Panc1 (cell line): Measurements from ENCODE around the gene ZCCHC24.

Source experiments
- POLR2AphosphoS5 ChIP-seq: IDR thresholded peaks from 2 replicates; pipeline ENCODE4 v1.6.1; 2012; ENCODE audit warnings: mild to moderate bottlenecking, low read depth, low read length, moderate library complexity
- TF ChIP-seq, protein P1 (sequence below): fragments of 450-650 bp; IDR thresholded peaks from 2 replicates; pipeline ENCODE4 v1.5.1; 2017; ENCODE audit warnings: mild to moderate bottlenecking
- TF ChIP-seq, protein P2 (sequence below), 2 experiments: IDR thresholded peaks; 2 replicates each; pipeline ENCODE4 v1.6.1; 2011 to 2012; ENCODE audit warnings: low read depth in 2 of 2, control low read depth in 1 of 2, low read length in 1 of 2, mild to moderate bottlenecking in 1 of 2, moderate library complexity in 1 of 2; ENCODE audit not compliant: insufficient read depth in 1 of 2

GRCh38 chr10:79334573-79334972 is 110.9 kb downstream of the ZCCHC24 start:
- TF ChIP-seq, protein P1, sequence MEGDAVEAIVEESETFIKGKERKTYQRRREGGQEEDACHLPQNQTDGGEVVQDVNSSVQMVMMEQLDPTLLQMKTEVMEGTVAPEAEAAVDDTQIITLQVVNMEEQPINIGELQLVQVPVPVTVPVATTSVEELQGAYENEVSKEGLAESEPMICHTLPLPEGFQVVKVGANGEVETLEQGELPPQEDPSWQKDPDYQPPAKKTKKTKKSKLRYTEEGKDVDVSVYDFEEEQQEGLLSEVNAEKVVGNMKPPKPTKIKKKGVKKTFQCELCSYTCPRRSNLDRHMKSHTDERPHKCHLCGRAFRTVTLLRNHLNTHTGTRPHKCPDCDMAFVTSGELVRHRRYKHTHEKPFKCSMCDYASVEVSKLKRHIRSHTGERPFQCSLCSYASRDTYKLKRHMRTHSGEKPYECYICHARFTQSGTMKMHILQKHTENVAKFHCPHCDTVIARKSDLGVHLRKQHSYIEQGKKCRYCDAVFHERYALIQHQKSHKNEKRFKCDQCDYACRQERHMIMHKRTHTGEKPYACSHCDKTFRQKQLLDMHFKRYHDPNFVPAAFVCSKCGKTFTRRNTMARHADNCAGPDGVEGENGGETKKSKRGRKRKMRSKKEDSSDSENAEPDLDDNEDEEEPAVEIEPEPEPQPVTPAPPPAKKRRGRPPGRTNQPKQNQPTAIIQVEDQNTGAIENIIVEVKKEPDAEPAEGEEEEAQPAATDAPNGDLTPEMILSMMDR = no peak
- TF ChIP-seq, protein P2, sequence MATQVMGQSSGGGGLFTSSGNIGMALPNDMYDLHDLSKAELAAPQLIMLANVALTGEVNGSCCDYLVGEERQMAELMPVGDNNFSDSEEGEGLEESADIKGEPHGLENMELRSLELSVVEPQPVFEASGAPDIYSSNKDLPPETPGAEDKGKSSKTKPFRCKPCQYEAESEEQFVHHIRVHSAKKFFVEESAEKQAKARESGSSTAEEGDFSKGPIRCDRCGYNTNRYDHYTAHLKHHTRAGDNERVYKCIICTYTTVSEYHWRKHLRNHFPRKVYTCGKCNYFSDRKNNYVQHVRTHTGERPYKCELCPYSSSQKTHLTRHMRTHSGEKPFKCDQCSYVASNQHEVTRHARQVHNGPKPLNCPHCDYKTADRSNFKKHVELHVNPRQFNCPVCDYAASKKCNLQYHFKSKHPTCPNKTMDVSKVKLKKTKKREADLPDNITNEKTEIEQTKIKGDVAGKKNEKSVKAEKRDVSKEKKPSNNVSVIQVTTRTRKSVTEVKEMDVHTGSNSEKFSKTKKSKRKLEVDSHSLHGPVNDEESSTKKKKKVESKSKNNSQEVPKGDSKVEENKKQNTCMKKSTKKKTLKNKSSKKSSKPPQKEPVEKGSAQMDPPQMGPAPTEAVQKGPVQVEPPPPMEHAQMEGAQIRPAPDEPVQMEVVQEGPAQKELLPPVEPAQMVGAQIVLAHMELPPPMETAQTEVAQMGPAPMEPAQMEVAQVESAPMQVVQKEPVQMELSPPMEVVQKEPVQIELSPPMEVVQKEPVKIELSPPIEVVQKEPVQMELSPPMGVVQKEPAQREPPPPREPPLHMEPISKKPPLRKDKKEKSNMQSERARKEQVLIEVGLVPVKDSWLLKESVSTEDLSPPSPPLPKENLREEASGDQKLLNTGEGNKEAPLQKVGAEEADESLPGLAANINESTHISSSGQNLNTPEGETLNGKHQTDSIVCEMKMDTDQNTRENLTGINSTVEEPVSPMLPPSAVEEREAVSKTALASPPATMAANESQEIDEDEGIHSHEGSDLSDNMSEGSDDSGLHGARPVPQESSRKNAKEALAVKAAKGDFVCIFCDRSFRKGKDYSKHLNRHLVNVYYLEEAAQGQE (IDR thresholded peaks at IDR 0.05; ENCODE audit: insufficient read depth in 1 of 2, low read depth in 2 of 2, low read length in 1 of 2) = no peak
- no peak for TF ChIP-seq POLR2AphosphoS5
